Measurements from ENCODE around the gene PLK4.

GRCh38 chr4:127916512-127916911 lies 35.8 kb downstream of the PLK4 start:
- TF ChIP-seq POLR2A (IDR thresholded peaks at IDR 0.05) (no peak), POLR2AphosphoS5 (IDR thresholded peaks at IDR 0.05) (no peak), CTCF (IDR thresholded peaks at IDR 0.05) (no peak)
